Aorta (tissue), 5 donors: ENCODE data around the gene SAMD14. TPM values are rescaled to one million over a fixed set of nuclear protein-coding genes. Genes with fewer than 3 reads are reported as not detected.
A peak's percentile ranks its signal among the peaks of the same experiment; 100 is the strongest.

ENCODE experiments used
- ATAC-seq: fragments of 200-7000 bp; cut with Tn5 transposase; one replicate; pipeline ENCODE4 v1.9.1; 2022; ENCODE audit warnings: moderate library complexity; ENCODE audit not compliant: low FRiP score
- DNase-seq, 2 donors: peaks; one replicate each; pipeline ENCODE4 v3.0.0-alpha.2; 2020
- H3K27ac ChIP-seq, 2 donors: one replicate each; pipeline ENCODE4 v1.5.1; 2013; ENCODE audit warnings: low read length in 2 of 2, mild to moderate bottlenecking in 2 of 2, moderate library complexity in 2 of 2, control low read depth in 1 of 2, inconsistent platforms in 1 of 2, low read depth in 1 of 2
- H3K27me3 ChIP-seq, 2 donors: one replicate each; pipeline ENCODE4 v1.6.1; 2013; ENCODE audit warnings: control low read depth in 1 of 2, low read length in 1 of 2, mild to moderate bottlenecking in 1 of 2, moderate library complexity in 1 of 2; ENCODE audit not compliant: insufficient read depth in 2 of 2, control insufficient read depth in 1 of 2
- H3K36me3 ChIP-seq, 2 donors: one replicate each; pipeline ENCODE4 v1.6.1; 2013; ENCODE audit warnings: control low read depth in 1 of 2, low read length in 1 of 2, mild to moderate bottlenecking in 1 of 2; ENCODE audit not compliant: insufficient read depth in 2 of 2, control insufficient read depth in 1 of 2
- H3K4me1 ChIP-seq, 2 donors: one replicate each; pipeline ENCODE4 v1.6.1; 2013; ENCODE audit warnings: low read length in 2 of 2, control low read depth in 1 of 2, mild to moderate bottlenecking in 1 of 2, moderate library complexity in 1 of 2; ENCODE audit not compliant: insufficient read depth in 2 of 2, control insufficient read depth in 1 of 2
- H3K4me3 ChIP-seq, 2 donors: one replicate each; pipeline ENCODE4 v1.5.1; 2013; ENCODE audit warnings: low read length in 2 of 2, control low read depth in 1 of 2, mild to moderate bottlenecking in 1 of 2
- H3K9me3 ChIP-seq: one replicate; pipeline ENCODE4 v1.6.1; 2013; ENCODE audit warnings: mild to moderate bottlenecking, low read length; ENCODE audit not compliant: control insufficient read depth
- WGBS, 2 donors: extraction: QIAGEN DNeasy Blood & Tissue Kit; methylation state at CpG; one replicate each; pipeline ENCODE4 v1.1.7; 2013; 5-methylcytosine and 5-hydroxymethylcytosine counted together
- intact Hi-C, 2 donors: fragments of 100-400 bp; cut with DNase I; formaldehyde crosslinking; loops; one replicate each; pipeline versions ENCODE4 v1.14.2 to v1.15.0; 2022
- polyA plus RNA-seq, 2 donors: library from polyadenylated mRNA; stranded (reverse); fragments of 200-250 nt; gene quantifications; one replicate each; pipeline ENCODE4 v1.2.3, GENCODE V29; 2013
- total RNA-seq, 2 donors: library from RNA; stranded (reverse); fragmentation: NEBNext Ultra II Directional; extraction: Animal tissue kit (Norgen Biotek cat#: 25700); gene quantifications; one replicate each; pipeline ENCODE4 v1.2.1, GENCODE V29; 2021
- donor health status: healthy with polysubstance abuse.
- donor health status: Bipolar disorder and iron deficiency.
- donor health status: DM: no; HTN: no; CAD: no.
- donor health status: DM: no; HTN: no; CAD: no.
- donor health status: DM: yes; HTN: yes; CAD: no.

SAMD14 gene
- total and polyA plus RNA-seq, 4 donors = 2.5 to 12.6 (median 6.6) TPM

DNA sequence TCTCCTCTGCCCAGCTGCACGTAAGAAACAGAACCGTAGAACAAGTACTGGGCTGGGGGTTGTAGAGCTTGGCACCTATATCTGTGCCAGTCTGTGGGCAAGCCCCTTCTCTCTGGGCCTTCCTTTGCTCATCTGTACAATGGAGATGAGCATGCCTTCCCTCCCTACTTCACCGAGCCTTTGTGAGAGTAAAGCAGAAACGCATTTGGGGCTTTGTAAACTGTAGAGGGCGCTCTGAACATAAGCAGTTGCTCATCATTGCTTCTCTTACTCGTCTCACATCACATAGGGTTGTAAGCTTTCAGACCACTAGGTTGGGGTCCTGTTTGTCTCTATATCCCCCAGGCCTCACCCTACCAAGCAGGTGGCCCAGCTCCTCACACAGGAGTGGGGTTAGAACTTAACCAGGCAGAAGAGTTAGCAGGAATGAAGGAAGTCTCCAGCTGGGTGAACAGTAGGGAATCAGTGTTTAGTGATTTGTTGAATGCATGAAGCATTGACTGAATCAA lies 15.1 kb downstream of the SAMD14 start:
- 11 to 20% methylated on average over 6 of the region's 6 CpGs for WGBS, 2 donors
- Histone ChIP-seq H3K36me3 (no peaks in the 10 kb centered on the region), H3K27me3 (no peaks in the 10 kb centered on the region), H3K4me3 (no peak overlapping the region), H3K27ac (no peak overlapping the region), H3K9me3 (no peaks in the 10 kb centered on the region), H3K4me1 (peaks cover 0 to 4% of the 10 kb centered on the region in 2 donors)
- intact Hi-C loops = loop anchor here (5.0 to 10.0 kb wide), 4 partner anchors 47 to 177 kb away; partner anchors contain the start of gene SGCA (in 1 of the 2)
- ATAC-seq (no peak), DNase-seq (no peak)

DNA sequence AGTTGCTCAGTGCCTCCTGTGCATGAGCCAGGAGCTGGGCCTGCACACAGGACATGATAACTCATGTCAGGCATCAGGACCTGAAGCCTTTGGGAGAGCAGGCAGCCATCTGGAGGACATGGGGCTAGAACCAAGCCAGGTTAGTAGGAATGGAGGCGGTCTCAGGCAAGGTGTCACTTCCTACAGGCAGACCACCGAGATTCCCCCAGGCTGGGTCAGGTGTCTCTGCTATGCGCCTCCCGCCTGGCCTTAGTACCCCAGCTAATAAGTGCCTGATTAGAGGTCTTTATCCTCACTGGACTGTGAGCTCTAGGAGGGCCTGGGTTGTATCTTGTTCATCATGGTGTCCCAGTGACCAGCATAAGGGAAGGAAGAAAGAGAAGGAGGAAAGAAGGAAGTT lies 15.6 kb downstream of the SAMD14 start:
- no peaks in the 10 kb centered on the region for H3K9me3 ChIP-seq
- DNase-seq (no peak), ATAC-seq (no peak)
- no peak overlapping the region for H3K4me3 ChIP-seq
- no peaks in the 10 kb centered on the region for H3K27me3 ChIP-seq
- no peaks in the 10 kb centered on the region for H3K36me3 ChIP-seq
- no peak overlapping the region for H3K27ac ChIP-seq
- WGBS, 2 donors = 87 to 89% methylated on average over 4 of the region's 4 CpGs
- intact Hi-C loops = loop anchor here (5.0 to 10.0 kb wide), 4 partner anchors 48 to 178 kb away; partner anchors contain the start of gene SGCA (in 1 of the 2)
- peaks cover 0 to 4% of the 10 kb centered on the region in 2 donors for H3K4me1 ChIP-seq

- no peak overlapping the region for H3K4me3 ChIP-seq
- H3K27ac ChIP-seq = no peak overlapping the region
- H3K27me3 ChIP-seq = no peaks in the 10 kb centered on the region
- no peaks in the 10 kb centered on the region for H3K9me3 ChIP-seq
- DNase-seq = no peak
- H3K4me1 ChIP-seq = peaks cover 0 to 4% of the 10 kb centered on the region in 2 donors
- intact Hi-C loops = loop anchor here (5.0 to 10.0 kb wide), 4 partner anchors 49 to 179 kb away; partner anchors contain the start of gene SGCA (in 1 of the 2)
- WGBS, 2 donors = 75 to 76% methylated on average over 7 of the region's 7 CpGs
- H3K36me3 ChIP-seq = no peaks in the 10 kb centered on the region
- no peak for ATAC-seq
These were observed 16.2 kb downstream of the SAMD14 start for GRCh38 chr17:50113624-50114320.

GRCh38 chr17:50112694-50113093 lies 17.3 kb downstream of the SAMD14 start:
- ATAC-seq = peak; percentile 57
- no peaks in the 10 kb centered on the region for H3K9me3 ChIP-seq
- peaks cover 0 to 4% of the 10 kb centered on the region in 2 donors for H3K4me1 ChIP-seq
- intact Hi-C loops = loop anchor here (5.0 to 10.0 kb wide), 4 partner anchors 50 to 180 kb away; partner anchors contain the start of gene SGCA (in 1 of the 2)
- 33 to 36% methylated on average over 17 of the region's 17 CpGs for WGBS, 2 donors
- DNase-seq = no peak
- H3K27ac ChIP-seq = peak overlapping the region; percentile 14 to 87
- no peaks in the 10 kb centered on the region for H3K27me3 ChIP-seq
- H3K4me3 ChIP-seq = no peak overlapping the region
- H3K36me3 ChIP-seq = no peaks in the 10 kb centered on the region

- ATAC-seq (peak; percentile 79), DNase-seq (peak; percentile 85 to 90)
- 21 to 25% methylated on average over 14 of the region's 14 CpGs for WGBS, 2 donors
- Histone ChIP-seq H3K4me1 (peaks cover 0 to 4% of the 10 kb centered on the region in 2 donors), H3K27me3 (no peaks in the 10 kb centered on the region), H3K4me3 (no peak overlapping the region), H3K9me3 (no peaks in the 10 kb centered on the region), H3K27ac (peak overlapping the region; percentile 91 to 96), H3K36me3 (no peaks in the 10 kb centered on the region)
- intact Hi-C loops = loop anchor here (5.0 to 10.0 kb wide), 4 partner anchors 50 to 180 kb away; partner anchors contain the start of gene SGCA (in 1 of the 2)
These were observed 18.0 kb downstream of the SAMD14 start for GRCh38 chr17:50111673-50112655.

DNA sequence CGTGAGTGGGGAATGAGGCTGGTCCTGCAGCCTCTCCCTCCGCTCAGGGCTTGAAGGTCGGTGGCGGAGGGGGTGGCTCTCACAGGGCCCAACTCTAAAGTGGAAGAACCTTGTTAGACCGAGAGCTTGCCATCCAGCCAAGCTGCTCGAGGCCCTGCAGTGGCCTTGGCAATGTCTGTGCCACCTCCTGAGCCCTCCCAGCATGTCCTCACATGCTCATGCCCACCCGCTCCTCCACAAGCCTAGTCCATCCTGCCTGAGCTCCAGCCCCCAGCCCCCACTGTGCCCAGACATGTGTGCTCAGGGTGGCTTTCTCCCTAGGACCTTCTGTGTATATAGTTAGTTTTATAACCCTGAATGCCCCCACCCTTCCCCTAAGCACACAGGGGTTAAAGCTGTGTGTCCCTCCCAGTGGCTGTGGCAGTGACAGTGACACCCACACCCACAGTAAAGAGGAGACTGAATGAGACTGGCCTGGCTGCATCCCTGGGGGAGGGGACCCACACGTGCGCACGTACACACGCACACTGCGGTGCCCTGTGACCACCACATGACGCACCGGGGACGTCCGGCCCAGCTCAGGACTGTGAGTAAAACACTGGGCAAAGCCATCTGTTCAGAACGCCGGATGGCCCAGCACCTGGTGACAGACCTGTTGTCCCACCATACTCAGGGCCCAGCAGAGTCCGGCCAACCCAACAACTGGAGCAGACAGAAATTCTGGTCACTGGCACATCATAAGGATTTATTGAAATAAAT lies 19.2 kb downstream of the SAMD14 start:
- ATAC-seq = peak; percentile 50

GRCh38 chr17:50109785-50110184 lies 20.2 kb downstream of the SAMD14 start:
- Histone ChIP-seq H3K4me1 (peaks cover 0 to 4% of the 10 kb centered on the region in 2 donors), H3K27me3 (no peaks in the 10 kb centered on the region), H3K27ac (peak overlapping the region in 1 of 2 donors; percentile 14), H3K36me3 (peaks cover 0 to 3% of the 10 kb centered on the region in 2 donors), H3K9me3 (no peaks in the 10 kb centered on the region), H3K4me3 (no peak overlapping the region)
- ATAC-seq = no peak
- intact Hi-C loops = loop anchor here (5.0 to 10.0 kb wide), 4 partner anchors 53 to 183 kb away; partner anchors contain the start of gene SGCA (in 1 of the 2)
- 83 to 88% methylated on average over 16 to 19 of the region's 19 CpGs for WGBS, 2 donors
- DNase-seq = no peak

More for the DNA sequence above, 19.2 kb downstream of the SAMD14 start:
- no peaks in the 10 kb centered on the region for H3K9me3 ChIP-seq
- no peaks in the 10 kb centered on the region for H3K27me3 ChIP-seq
- no peak overlapping the region for H3K4me3 ChIP-seq
- H3K36me3 ChIP-seq = peaks cover 0 to 3% of the 10 kb centered on the region in 2 donors
- 57 to 60% methylated on average over 19 of the region's 19 CpGs for WGBS, 2 donors
- H3K4me1 ChIP-seq = peaks cover 0 to 4% of the 10 kb centered on the region in 2 donors
- H3K27ac ChIP-seq = peak overlapping the region; percentile 91 to 96
- DNase-seq = peak in 1 of 2 donors; percentile 88
- intact Hi-C loops = loop anchor here (5.0 to 10.0 kb wide), 4 partner anchors 52 to 182 kb away; partner anchors contain the start of gene SGCA (in 1 of the 2)
